AG04450 (cell line): Measurements from ENCODE around the gene ZNF462. TPM values are rescaled to one million over a fixed set of nuclear protein-coding genes. Genes with fewer than 3 reads are reported as not detected.

ENCODE experiments used
- CTCF ChIA-PET: fragments of 300-600, 350-600 bp; formaldehyde crosslinking; extraction: SDS; loops from one replicate; lab custom pipeline; 2022; ENCODE audit warnings: antibody characterized with exemption, inconsistent platforms; lab: Charles Lee
- POLR2A ChIA-PET: fragments of 350-600 bp; formaldehyde crosslinking; extraction: SDS; loops from one replicate; lab custom pipeline; 2021; ENCODE audit warnings: antibody characterized with exemption, inconsistent platforms; lab: Yijun Ruan, JAX
- DNase-seq: peaks from one replicate; pipeline ENCODE4 v3.0.0-alpha.2; 2011; ENCODE audit warnings: low read depth, low spot score
- H3K27ac ChIP-seq: one replicate; pipeline ENCODE4 v1.5.1; 2012; ENCODE audit warnings: low read depth, low read length, control low read depth
- H3K27me3 ChIP-seq: one replicate; pipeline ENCODE4 v1.6.0; 2012; ENCODE audit warnings: low read length; ENCODE audit not compliant: control insufficient read depth, insufficient read depth
- H3K4me3 ChIP-seq: 2 replicates; pipeline ENCODE4 v1.5.1; 2011; ENCODE audit warnings: mild to moderate bottlenecking, low read depth, low read length, control low read depth
- H3K9me3 ChIP-seq: 2 replicates; pipeline ENCODE4 v1.5.1; 2012; ENCODE audit warnings: low read length; ENCODE audit not compliant: control insufficient read depth, insufficient read depth
- polyA plus RNA-seq: library from polyadenylated mRNA; depleted of rRNA; stranded (reverse); fragments of >200 nt; gene quantifications from 2 replicates; pipeline ENCODE4 v1.2.3, GENCODE V29; 2011
- TF ChIP-seq, protein P1 (sequence below): IDR thresholded peaks from 2 replicates; pipeline ENCODE4 v1.5.1; 2011; ENCODE audit warnings: low read depth, low read length, control low read depth, inconsistent platforms

Gene ZNF462
- polyA plus RNA-seq, 1 experiment = 7.5 TPM

DNA sequence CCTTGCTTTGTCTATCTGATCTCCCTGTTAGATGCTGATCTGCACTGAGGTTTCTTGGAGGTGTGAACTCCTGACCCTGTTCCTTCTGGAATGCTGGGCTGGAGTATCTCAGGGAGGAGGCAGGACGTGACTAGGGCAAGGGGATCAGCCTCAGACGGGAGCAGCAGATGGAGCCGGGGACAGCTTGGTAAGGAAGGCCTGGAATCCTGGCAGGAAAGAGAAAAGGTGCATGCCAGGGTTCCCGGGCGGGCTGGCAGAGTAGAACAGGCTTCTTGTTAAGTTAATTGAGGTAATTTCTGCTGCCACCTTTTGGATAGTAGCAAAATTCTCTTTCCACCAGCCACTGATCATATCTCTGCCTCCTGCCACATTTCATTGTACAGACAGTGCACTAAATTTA lies 180.9 kb downstream of the ZNF462 start:
- no peak overlapping the region for H3K4me3 ChIP-seq
- ChIA-PET POLR2A (no interaction called here), CTCF (no interaction called here)

DNA sequence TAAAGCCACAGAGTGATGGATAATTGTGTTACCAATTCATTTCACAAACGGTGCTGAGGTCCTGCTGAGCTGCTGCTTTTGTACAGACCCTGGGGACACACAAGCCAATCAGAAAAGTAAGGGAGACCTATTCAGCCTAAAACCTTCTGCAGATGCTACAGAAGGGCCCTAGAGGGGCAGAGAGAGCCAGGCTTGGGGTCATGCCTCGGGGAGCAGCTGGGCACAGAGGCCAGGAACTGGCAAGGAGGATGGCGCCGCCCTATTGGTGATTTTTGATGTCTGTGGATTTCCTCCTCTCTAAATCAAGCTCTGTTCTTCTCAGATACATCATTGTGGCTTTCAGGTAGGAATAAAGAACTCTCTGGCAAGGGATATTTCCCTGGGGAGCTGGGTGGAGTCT lies 181.9 kb downstream of the ZNF462 start:
- DNase-seq = no peak
- Histone ChIP-seq H3K4me3 (no peak overlapping the region), H3K9me3 (no peaks in the 10 kb centered on the region), H3K27ac (no peak overlapping the region), H3K27me3 (peaks cover 23% of the 10 kb centered on the region)
- ChIA-PET POLR2A (no interaction called here), CTCF (no interaction called here)
- TF ChIP-seq, protein P1, sequence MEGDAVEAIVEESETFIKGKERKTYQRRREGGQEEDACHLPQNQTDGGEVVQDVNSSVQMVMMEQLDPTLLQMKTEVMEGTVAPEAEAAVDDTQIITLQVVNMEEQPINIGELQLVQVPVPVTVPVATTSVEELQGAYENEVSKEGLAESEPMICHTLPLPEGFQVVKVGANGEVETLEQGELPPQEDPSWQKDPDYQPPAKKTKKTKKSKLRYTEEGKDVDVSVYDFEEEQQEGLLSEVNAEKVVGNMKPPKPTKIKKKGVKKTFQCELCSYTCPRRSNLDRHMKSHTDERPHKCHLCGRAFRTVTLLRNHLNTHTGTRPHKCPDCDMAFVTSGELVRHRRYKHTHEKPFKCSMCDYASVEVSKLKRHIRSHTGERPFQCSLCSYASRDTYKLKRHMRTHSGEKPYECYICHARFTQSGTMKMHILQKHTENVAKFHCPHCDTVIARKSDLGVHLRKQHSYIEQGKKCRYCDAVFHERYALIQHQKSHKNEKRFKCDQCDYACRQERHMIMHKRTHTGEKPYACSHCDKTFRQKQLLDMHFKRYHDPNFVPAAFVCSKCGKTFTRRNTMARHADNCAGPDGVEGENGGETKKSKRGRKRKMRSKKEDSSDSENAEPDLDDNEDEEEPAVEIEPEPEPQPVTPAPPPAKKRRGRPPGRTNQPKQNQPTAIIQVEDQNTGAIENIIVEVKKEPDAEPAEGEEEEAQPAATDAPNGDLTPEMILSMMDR = no peak

More for the DNA sequence above, 180.9 kb downstream of the ZNF462 start:
- TF ChIP-seq, protein P1 = no peak
- H3K9me3 ChIP-seq = no peaks in the 10 kb centered on the region
- DNase-seq = no peak
- H3K27me3 ChIP-seq = peaks cover 18% of the 10 kb centered on the region
- H3K27ac ChIP-seq = no peak overlapping the region

DNA sequence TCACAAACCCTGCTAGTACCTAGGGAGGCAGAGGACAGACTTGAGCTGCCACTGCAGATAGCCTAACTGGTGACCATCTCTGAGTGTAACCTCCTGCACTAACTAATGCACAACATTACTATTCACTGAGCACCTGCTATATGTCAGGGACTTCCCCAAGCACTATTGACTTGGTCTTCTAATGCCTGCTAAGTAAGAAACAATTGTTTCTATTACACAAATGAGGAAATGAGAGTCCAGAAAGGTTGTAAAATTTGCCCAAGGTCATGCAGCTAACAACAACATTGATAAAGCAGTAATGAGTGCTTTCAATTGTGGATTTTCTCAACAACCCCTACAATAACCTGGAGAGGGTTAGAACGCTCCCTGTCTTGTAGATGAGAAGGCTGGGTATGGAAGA lies 183.7 kb downstream of the ZNF462 start:
- peaks cover 23% of the 10 kb centered on the region for H3K27me3 ChIP-seq
- no peak for DNase-seq
- POLR2A ChIA-PET = no interaction called here
- CTCF ChIA-PET = interaction anchor here (1.1 kb wide), 1 partner anchor 379 kb away, joined by 3 read pairs; no protein-coding TSS in a partner anchor
- TF ChIP-seq, protein P1 = no peak
- no peak overlapping the region for H3K4me3 ChIP-seq
- no peaks in the 10 kb centered on the region for H3K9me3 ChIP-seq
- no peak overlapping the region for H3K27ac ChIP-seq

DNA sequence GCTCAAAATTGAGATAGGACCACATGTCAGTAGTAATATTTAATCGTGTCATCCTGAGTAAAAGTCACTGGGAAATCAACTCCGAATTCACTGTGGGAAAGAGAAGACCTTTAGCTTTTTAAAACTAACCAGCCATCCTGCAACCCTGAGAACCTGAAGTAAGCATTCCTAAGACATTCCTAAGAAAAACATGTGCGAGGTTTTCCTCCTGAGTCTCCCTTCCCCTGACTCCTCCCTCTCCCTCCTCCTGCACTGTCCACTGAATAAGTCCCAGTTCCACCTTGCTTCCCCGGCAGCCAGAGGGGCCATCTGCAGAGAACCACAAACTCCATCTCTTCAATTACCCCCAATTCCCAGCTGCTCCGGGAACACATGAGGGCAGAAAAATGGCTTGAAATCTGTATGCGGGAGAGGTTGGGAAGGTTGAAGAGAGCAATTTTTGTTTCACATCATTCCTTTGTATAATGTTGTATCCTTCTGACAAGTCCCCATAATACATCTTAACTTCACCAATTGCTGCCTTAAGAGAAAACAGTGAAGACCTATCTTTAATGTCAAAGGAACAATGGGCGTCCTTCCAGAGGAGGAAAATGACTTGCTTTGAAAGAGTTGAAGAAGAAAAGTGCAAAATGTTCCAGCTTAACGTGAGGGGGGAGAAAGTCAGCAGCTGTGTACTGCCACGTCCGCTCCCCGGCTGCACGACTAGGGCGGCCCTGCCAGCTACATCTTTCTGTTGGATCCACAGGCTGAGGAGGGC lies 186.3 kb downstream of the ZNF462 start:
- CTCF ChIA-PET = no interaction called here
- DNase-seq = no peak

DNA sequence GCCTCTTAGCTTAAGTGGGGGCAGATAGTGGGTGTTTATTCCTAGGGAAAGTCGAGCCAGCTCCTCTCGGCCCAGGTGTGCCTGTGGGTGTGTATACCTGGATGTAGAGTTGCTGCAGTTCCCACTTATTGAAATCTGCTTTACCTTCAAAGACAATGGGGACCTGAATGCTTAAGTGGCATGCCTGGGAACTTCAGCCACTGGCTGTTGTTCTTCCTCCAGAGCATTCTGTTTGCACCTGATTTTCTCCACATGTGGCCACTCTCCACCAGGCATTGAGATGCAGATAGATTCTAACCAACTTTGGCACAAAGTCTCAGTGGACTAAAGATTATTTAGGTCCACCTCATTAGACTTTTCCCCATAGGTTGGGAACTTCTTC lies 186.8 kb downstream of the ZNF462 start:
- Histone ChIP-seq H3K27me3 (peaks cover 26% of the 10 kb centered on the region), H3K9me3 (no peaks in the 10 kb centered on the region), H3K27ac (no peak overlapping the region), H3K4me3 (no peak overlapping the region)
- CTCF ChIA-PET = no interaction called here
- TF ChIP-seq, protein P1 = no peak
- no peak for DNase-seq
- POLR2A ChIA-PET = no interaction called here

More for the DNA sequence above, 186.3 kb downstream of the ZNF462 start:
- H3K27ac ChIP-seq = no peak overlapping the region
- TF ChIP-seq, protein P1 = no peak
- POLR2A ChIA-PET = no interaction called here
- no peaks in the 10 kb centered on the region for H3K9me3 ChIP-seq
- H3K4me3 ChIP-seq = no peak overlapping the region
- H3K27me3 ChIP-seq = peaks cover 26% of the 10 kb centered on the region
